ENCODE results near the gene UNC13D.
A peak's percentile ranks its signal among the peaks of the same experiment; 100 is the strongest.
"Not testable (repeated sequence)": the region's sequence is repeated elsewhere in the genome, so short reads cannot be mapped to it uniquely, and the experiment has no call there.

UNC13D gene

GRCh38 chr17:75799402-75799801 lies 44.8 kb downstream of the UNC13D start:
- DNase-seq (ENCODE audit: low spot score), result no peak

DNA sequence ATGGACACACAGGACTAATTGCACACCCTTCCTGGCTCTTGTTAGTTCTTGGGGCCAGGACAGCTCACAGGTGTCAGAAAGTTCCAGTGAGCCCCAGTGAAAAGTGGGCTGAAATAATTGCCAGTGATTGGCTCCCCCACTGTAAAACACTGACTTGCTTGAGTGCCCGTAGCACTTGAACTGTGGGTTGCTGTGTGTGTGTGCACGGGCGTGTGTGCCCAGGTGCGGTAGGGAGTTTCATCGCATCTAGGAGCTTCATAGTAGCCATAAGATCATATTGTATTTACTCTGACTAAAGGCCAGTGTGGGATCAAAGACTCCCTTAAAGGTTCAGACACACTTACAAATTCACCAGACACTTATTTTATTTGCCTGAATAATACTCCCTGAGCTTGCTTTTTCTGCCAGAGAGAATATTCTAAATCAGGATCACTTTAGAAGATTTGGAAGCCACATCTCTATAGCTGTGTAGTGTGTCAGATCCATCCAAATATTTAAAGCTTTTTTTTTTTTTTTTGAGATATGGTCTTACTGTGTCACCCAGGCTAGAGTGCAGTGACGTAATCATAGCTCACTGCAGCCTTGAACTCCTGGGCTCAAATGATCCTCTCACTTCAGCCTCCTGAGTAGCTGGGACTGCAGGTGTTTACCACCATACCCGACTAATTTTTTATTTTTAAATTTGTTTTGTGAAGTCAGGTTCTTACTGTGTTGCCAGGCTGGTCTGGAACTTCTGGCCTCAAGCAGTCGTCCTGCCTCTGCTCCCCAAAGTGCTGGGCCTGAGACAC lies 48.2 kb downstream of the UNC13D start:
- no peak for DNase-seq (ENCODE audit: low spot score)

DNA sequence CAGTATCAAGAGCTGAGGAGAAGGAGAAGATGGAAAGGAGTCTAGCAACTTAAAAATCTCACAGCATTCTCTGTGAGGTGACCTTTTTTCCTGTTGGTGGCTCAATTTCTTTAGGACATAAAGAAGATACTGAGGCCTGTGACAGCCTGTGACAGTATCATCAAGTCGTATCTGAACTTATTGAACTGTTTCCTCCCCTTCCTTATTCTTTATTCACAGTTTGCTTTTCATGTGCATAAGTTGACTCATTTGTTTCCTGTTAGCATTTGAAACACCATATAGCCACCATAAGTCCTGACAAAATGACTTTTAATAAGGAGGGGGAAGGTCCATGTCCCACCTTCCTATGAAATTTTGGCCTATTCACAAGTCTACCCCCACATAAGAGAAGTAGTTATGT lies 50.7 kb downstream of the UNC13D start:
- DNase-seq (ENCODE audit: low spot score), result no peak

GRCh38 chr17:75791254-75791653 lies 53.0 kb downstream of the UNC13D start:
- DNase-seq (ENCODE audit: low spot score), result no peak

GRCh38 chr17:75785016-75785890 lies 59.0 kb downstream of the UNC13D start:
- DNase-seq (ENCODE audit: low spot score), result peak; percentile 94

DNA sequence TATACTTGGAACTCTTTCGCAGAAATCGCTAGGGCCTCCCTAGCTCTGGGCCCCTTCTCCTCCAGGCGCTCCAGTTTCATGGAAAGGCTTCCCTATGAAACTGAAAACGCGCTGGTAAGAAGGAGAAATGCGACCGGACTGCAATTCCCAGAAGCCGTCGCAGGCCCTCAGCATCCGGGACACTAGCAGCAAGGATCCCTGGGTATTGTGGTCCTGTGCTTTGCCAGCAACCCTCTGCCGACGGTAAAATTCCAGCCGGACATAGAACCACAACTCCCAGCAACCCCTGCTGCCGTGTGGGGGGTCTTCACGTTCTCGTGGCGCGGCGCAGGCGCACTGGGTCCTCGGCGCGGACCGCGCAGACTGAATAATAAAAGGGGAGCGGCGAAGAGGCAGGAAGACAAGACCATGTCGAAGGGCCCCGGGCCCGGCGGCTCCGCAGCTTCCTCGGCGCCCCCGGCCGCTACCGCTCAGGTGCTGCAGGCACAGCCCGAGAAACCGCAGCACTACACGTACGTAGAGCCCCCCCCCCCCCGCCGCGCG lies 59.7 kb downstream of the UNC13D start, which contains the start of gene UNK:
UNK (plus strand) TSS at position 334 of the 543 bp plus-strand sequence; CDS start at position 409, 75 bp downstream.
- DNase-seq (ENCODE audit: low spot score), result peak; percentile 99

DNA sequence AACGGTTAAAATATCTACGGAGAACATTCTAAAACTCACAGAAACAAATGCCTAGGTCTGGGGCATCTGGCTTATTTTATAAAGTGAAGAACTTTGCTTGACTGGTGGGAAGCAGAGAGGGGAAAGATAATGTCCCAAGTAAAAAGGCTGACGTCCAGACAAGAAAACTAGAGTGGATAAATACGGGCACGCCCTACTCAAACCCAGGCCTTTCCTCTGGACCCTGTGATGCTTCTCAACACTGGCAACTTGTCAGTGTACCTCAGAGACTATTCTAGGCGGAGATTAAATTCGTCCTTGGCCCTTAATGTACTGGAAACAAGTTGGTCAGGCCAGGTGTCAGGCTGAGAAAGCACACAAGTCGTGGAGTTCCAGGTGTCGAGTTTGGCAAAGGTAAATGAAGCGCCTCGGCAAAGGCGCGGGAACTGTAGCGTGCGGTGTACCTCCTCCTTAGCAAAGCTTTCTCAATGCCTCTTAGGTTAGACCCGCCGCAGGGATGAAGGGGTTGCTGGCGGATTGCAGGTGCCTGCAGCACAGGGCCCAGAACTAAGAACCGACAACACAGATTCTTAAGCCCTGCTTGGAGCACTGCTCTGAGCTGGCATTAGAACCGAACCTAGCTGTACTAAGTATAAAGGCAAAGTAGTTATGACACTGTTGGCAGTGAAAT lies 60.3 kb downstream of the UNC13D start:
- no peak for DNase-seq (ENCODE audit: low spot score)

DNA sequence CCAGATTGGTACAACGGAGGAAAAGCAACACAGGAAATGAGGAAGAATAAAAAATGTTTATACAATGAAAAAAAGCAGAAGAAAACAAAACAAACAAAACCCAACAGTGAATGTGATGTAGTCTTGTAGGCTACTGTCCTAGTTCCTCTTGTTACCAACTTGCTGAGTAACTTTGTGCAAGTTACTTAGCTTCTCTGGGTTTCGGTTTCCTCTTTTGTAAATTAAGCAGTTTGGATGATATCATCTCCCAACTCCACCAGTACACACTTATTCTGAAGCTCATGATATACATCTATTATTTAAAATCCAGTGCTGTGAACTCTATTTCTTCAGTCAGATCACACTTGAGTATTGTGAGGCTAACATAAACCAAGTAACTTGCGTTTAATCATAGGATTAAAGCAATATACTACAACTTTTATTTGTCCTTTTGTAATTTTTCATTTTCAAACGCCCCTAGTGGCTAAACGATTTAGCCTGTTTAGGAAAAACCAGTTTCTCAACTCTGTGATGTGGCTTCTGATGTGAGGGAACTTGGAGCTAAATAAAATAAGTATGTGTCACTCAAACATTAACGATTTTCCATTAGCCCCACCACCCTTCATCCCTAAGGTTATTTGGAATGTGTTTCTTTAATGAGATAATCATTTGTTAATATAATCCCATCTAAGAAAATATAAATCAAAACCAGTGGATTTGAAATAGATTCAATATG lies 61.0 kb downstream of the UNC13D start:
- DNase-seq (ENCODE audit: low spot score), result peak; percentile 85

DNA sequence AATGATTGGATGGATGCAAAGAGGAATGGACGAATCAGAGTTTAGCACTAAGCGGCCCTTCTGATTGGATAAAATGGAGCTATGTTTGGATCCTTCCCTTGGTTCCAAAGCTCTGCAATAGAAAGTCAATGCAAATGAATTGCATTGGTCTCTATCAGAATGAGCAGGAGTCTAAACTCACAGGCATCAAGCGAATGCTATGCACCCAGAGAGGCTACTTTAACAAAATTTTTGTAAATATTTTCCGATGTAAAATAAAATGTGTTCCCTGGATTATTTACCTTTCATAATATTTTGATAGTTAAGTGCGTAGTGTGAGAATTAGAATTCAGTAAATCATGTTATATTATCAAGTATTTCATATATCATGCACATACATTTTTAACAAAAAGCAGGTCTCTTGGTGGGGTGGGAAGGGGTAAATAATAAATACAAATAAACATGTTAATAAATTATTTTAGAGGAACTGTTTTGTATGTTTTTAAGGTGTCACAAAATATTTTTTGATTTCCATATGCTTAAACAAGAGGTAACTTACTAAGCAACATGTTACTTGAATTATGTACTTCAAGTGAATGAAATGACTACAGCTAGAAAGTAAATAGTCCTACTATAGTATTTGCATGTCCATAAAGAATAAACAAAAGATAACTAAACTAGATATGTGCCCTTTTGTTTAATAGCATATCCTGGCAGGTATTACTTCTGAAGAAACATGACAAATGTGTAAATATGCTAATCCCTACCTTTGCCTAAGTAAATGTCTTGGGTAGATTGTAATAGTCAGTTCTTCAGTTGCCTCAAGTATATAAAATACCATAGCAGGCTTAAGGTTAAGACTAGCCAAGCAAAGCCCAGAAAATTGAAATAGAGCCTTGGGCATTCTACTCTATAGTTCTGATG lies 64.0 kb downstream of the UNC13D start:
- no peak for DNase-seq (ENCODE audit: low spot score)

GRCh38 chr17:75779250-75779986 lies 64.8 kb downstream of the UNC13D start:
- peak; percentile 100 for DNase-seq (ENCODE audit: low spot score)

DNA sequence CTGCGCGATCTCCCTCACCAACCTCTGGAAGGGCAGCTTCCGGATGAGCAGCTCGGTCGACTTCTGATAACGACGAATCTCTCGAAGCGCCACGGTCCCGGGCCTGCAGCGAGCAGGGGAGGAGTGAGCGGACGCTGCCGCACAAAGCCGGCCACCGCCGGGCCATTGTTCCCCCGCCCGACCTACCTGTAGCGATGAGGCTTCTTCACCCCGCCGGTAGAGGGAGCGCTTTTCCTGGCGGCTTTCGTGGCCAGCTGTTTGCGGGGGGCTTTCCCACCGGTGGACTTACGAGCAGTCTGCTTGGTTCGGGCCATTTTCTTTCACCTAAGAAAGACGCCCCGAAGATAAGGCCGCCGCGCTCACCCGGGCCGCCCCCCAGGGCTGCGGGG lies 65.3 kb downstream of the UNC13D start:
- DNase-seq (ENCODE audit: low spot score), result no peak

- not testable (repeated sequence) for DNase-seq (ENCODE audit: low spot score)
These were observed 65.9 kb downstream of the UNC13D start for GRCh38 chr17:75778066-75778860.

GRCh38 chr17:75777296-75777922 lies 66.8 kb downstream of the UNC13D start:
- no peak for DNase-seq (ENCODE audit: low spot score)
